HG03066 (cell line): ENCODE data around the gene HTR1A.

ENCODE experiments used
- ATAC-seq: cut with Tn5 transposase; IDR thresholded peaks from one replicate; pipeline ENCODE4 v1.9.1; 2021; ENCODE audit warnings: low read depth; ENCODE audit not compliant: unreplicated experiment

HTR1A gene

GRCh38 chr5:63962279-63962678 is at the start of gene HTR1A:
Gene HTR1A (minus strand): TSS chr5:63962445. CDS start chr5:63961719, 726 bp downstream.
- no peak for ATAC-seq

- no peak for ATAC-seq
These were observed 41.7 kb upstream of the HTR1A start for GRCh38 chr5:64003966-64004365.

- no peak for ATAC-seq
These were observed 37.9 kb upstream of the HTR1A start for GRCh38 chr5:64000096-64000495.

- ATAC-seq: no peak
These were observed 24.8 kb upstream of the HTR1A start for GRCh38 chr5:63987053-63987452.

- no peak for ATAC-seq
These were observed 19.6 kb upstream of the HTR1A start for GRCh38 chr5:63981864-63982263.

GRCh38 chr5:63963926-63964325 is 1.7 kb upstream of the HTR1A start:
- no peak for ATAC-seq

GRCh38 chr5:63963080-63963735 is 963 bp upstream of the HTR1A start:
- no peak for ATAC-seq

- no peak for ATAC-seq
These were observed 565 bp downstream of the HTR1A start for GRCh38 chr5:63961598-63962161.

GRCh38 chr5:63961125-63961597 is 1.1 kb downstream of the HTR1A start:
- no peak for ATAC-seq

- no peak for ATAC-seq
These were observed 1.6 kb downstream of the HTR1A start for GRCh38 chr5:63960646-63961045.

- no peak for ATAC-seq
These were observed 2.9 kb downstream of the HTR1A start for GRCh38 chr5:63959177-63959982.

- ATAC-seq: no peak
These were observed 3.6 kb downstream of the HTR1A start for GRCh38 chr5:63958654-63959053.

GRCh38 chr5:63957617-63958016 is 4.6 kb downstream of the HTR1A start:
- no peak for ATAC-seq

- no peak for ATAC-seq
These were observed 9.0 kb downstream of the HTR1A start for GRCh38 chr5:63953217-63953616.

- no peak for ATAC-seq
These were observed 27.1 kb downstream of the HTR1A start for GRCh38 chr5:63935103-63935502.

GRCh38 chr5:63931836-63932235 is 30.4 kb downstream of the HTR1A start:
- ATAC-seq: no peak

GRCh38 chr5:63928451-63928850 is 33.8 kb downstream of the HTR1A start:
- ATAC-seq: no peak

GRCh38 chr5:63923914-63924313 is 38.3 kb downstream of the HTR1A start:
- no peak for ATAC-seq

- no peak for ATAC-seq
These were observed 42.3 kb downstream of the HTR1A start for GRCh38 chr5:63919763-63920478.

GRCh38 chr5:63916786-63917185 is 45.5 kb downstream of the HTR1A start:
- no peak for ATAC-seq

GRCh38 chr5:63911871-63912270 is 50.4 kb downstream of the HTR1A start:
- no peak for ATAC-seq
